ENCODE data around the gene RBM38. TPM values are rescaled to one million over a fixed set of nuclear protein-coding genes. Genes with fewer than 3 reads are reported as not detected.
"Not testable (repeated sequence)": the region's sequence is repeated elsewhere in the genome, so short reads cannot be mapped to it uniquely, and the experiment has no call there.

Gene RBM38
- total and polyA plus RNA-seq, 5 experiments from 2014 or later: 48.9 to 153 (median 117) TPM

DNA sequence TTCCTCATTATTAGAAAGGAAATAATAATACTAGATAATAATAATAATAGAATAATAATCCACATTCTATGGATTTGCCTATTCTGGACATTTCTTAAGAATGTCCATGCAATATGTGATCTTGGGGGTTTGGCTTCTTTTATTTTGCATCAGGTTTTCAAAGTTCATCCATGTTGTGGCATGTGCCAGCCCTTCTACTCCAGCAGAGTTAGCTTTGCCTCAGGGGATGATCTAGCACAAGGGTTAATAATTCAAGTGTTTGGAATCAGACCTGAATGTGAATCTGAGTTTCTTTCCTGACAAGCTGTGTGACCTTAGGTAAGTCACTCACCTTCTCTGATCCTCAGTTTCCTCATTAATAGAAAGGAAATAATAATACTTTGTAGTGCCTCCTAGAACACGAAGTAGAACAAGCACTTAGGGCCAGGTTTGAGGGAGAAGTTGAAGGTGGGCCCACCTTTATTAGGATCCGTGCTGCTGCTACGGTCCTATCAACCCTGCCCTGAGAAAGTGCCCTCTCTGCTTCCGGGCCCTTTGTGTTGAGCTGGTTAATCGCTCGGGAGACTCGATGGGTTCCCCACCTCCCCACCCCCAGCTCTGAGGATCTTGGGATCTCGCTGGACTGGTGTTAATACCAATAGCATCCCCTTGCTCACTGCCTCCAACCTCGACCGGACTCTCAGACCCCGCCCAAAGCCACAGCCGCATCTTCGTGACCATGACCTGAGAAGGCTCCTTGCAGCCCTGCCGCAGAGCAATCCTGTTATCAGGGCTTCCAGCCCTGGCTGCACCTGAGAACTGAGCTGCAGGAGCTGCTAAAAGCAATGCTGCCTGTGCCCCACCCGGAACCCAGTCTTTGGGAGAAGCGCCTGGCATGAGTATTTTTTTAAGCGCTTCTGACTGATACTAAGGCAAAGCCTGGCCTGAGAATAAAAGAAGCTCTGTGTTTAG lies 26.9 kb downstream of the RBM38 start:
- Mint-ChIP-seq H3K27me3 (no peaks in the 10 kb centered on the region), H3K9me3 (no peaks in the 10 kb centered on the region), H3K4me1 (peaks cover 7 to 15% (median 10%) of the 10 kb centered on the region in 4 donors), H3K36me3 (no peaks in the 10 kb centered on the region), H3K4me3 (no peak overlapping the region), H3K27ac (peak overlapping the region in 5 of 10 donors; percentile 29 to 64 (median 45))
- POLR2A ChIA-PET: interaction anchor here (1.2 to 1.5 kb wide), 3 partner anchors 9 to 20 kb away, joined by 3 to 7 read pairs (median 4); no protein-coding TSS in a partner anchor
- DNase-seq (no peak), ATAC-seq (no peak)

DNA sequence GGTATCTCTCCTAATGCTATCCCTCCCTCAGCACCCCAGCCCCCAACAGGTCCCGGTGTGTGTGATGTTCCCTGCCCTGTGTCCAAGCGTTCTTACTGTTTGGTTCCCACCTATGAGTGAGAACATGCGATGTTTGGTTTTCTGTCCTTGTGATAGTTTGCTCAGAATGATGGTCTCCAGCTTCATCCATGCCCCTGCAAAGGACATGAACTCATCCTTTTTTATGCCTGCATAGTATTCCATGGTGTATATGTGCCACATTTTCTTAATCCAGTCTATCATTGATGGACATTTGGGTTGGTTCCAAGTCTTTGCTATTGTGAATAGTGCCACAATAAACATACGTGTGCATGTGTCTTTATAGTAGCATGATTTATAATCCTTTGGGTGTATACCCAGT lies 28.3 kb downstream of the RBM38 start:
- not testable (repeated sequence) for H3K36me3 Mint-ChIP-seq, DNase-seq

DNA sequence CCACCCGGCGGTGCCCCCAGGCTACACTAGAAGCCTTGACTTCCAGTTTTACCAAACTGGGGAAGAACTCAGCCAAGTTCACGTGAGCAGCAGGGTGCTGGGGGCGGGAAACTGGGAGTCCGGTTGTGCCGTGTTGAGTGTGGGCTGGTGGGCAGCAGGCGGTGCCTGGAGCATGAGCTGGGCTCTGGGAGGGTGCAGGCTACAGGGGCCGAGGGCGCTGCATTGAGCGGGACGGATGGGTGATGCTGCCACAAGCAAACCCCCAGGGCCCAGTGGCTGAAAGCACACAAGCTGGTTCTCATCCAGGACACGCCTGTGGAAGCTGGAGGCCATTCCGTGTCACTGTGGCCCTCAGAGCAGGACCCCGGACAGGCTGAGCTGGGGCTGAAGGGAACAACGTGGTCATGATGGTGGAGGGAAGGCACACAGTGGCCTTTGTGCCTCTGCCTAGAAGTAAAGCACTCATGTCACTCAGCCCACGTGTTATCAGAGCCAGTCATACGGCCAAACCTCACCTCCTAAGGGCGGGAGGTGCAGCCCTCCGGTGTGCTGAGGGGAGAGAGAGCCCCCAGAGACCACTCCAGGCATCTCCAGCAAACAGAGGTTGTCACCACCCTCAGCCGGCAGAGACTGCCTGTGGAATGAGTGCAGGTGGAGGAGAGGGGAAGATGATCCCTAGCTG lies 29.5 kb downstream of the RBM38 start:
- Mint-ChIP-seq H3K4me1 (peaks cover 15 to 33% (median 26%) of the 10 kb centered on the region in 4 donors), H3K27me3 (no peaks in the 10 kb centered on the region), H3K27ac (no peak overlapping the region), H3K4me3 (no peak overlapping the region), H3K9me3 (no peaks in the 10 kb centered on the region), H3K36me3 (no peaks in the 10 kb centered on the region)
- POLR2A ChIA-PET: interaction anchor here (1.0 to 2.2 kb wide), 4 partner anchors 9 to 28 kb away, joined by 3 to 5 read pairs (median 4); no protein-coding TSS in a partner anchor
- DNase-seq (no peak), ATAC-seq (no peak)

More for the DNA sequence above, 28.3 kb downstream of the RBM38 start:
- H3K4me1 Mint-ChIP-seq: peaks cover 12 to 23% (median 15%) of the 10 kb centered on the region in 4 donors
- H3K27ac Mint-ChIP-seq: peak overlapping the region in 2 of 10 donors; percentile 25 to 37
- H3K9me3 Mint-ChIP-seq, ATAC-seq, H3K4me3 Mint-ChIP-seq, H3K27me3 Mint-ChIP-seq: not testable (repeated sequence)
- POLR2A ChIA-PET: interaction anchor here (1.3 to 1.5 kb wide), 2 partner anchors 13 to 21 kb away, joined by 4 to 7 read pairs; no protein-coding TSS in a partner anchor

DNA sequence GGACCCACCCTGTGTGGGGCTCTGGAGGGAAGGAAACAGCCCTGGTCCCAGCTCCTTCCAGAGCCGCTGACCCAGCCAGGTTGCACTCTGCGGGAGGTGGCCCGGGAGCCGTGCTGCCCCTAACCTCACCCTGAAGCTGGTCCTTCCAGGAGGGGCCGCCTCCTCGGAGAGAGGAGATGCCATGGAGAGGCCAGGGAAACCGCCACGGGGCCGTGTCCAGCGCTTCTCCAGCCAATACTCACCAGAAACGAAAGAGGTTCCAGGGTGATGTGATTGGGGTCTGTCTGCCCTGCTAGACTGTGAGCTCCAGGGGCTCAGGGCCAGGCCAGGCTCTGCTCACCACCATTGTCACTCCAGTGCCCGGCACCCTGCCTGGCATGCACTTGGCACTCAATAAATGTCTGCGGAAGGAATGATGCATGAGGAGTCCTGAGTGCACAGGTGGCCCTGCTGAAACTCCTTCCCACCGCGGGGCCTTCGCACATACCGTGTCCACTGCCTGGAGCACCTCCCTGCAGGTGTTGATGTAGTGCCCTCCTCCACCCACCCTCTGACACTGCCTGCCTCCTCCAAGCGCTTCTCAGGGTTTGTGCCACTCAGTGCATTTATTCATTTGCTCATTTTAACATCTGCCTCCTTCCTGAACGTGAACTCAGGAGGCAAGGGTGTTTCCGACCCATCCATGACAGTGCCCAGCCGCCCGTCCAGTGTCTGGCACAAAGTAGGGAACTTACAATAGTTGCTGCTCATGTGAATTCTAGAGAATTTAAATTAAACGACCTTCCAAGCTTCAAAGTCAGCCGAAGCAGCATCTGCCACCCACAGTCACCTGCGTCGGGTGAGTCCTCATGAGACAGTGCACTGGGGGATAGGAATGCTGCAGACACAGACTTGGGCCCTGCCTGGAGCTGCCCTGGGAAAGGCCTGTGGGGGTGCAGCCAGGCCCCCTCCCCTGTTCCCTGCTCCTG lies 30.3 kb downstream of the RBM38 start:
- POLR2A ChIA-PET: interaction anchor here (1.0 to 15.8 kb wide), 5 partner anchors 8 to 29 kb away, joined by 3 to 229 read pairs (median 4); no protein-coding TSS in a partner anchor
- DNase-seq (no peak), ATAC-seq (no peak)
- no peak overlapping the region for H3K4me3 Mint-ChIP-seq
- H3K9me3 Mint-ChIP-seq: no peaks in the 10 kb centered on the region
- peaks cover 18 to 38% (median 32%) of the 10 kb centered on the region in 4 donors for H3K4me1 Mint-ChIP-seq
- no peaks in the 10 kb centered on the region for H3K36me3 Mint-ChIP-seq
- H3K27me3 Mint-ChIP-seq: no peaks in the 10 kb centered on the region
- H3K27ac Mint-ChIP-seq: peak overlapping the region in 1 of 10 donors; percentile 75

DNA sequence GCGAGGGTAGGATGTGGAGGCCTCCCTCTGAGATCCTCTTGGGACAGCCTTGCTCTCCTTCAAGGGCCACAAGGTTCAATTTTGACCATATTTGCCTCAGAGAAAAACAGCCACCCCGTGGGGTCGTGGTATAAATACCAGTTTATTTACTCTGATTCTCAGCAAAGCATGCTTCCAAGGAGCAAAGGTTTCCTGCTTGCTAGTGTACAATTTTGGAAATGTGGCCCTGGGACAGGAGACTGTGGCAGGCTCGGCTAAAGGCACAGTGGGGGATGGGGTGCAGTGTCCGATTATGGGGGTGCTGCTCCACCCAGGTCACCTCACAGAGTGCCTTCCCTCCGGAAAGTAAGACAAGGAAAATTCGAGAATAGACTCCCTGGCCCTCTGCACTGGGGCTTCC lies 31.1 kb downstream of the RBM38 start:
- no peaks in the 10 kb centered on the region for H3K36me3 Mint-ChIP-seq
- POLR2A ChIA-PET: interaction anchor here (15.8 kb wide), 1 partner anchor 20 kb away, joined by 229 read pairs; no protein-coding TSS in a partner anchor
- H3K27me3 Mint-ChIP-seq: no peaks in the 10 kb centered on the region
- H3K4me1 Mint-ChIP-seq: peaks cover 21 to 42% (median 39%) of the 10 kb centered on the region in 4 donors
- H3K27ac Mint-ChIP-seq: no peak overlapping the region
- no peaks in the 10 kb centered on the region for H3K9me3 Mint-ChIP-seq
- DNase-seq (no peak), ATAC-seq (no peak)
- no peak overlapping the region for H3K4me3 Mint-ChIP-seq

DNA sequence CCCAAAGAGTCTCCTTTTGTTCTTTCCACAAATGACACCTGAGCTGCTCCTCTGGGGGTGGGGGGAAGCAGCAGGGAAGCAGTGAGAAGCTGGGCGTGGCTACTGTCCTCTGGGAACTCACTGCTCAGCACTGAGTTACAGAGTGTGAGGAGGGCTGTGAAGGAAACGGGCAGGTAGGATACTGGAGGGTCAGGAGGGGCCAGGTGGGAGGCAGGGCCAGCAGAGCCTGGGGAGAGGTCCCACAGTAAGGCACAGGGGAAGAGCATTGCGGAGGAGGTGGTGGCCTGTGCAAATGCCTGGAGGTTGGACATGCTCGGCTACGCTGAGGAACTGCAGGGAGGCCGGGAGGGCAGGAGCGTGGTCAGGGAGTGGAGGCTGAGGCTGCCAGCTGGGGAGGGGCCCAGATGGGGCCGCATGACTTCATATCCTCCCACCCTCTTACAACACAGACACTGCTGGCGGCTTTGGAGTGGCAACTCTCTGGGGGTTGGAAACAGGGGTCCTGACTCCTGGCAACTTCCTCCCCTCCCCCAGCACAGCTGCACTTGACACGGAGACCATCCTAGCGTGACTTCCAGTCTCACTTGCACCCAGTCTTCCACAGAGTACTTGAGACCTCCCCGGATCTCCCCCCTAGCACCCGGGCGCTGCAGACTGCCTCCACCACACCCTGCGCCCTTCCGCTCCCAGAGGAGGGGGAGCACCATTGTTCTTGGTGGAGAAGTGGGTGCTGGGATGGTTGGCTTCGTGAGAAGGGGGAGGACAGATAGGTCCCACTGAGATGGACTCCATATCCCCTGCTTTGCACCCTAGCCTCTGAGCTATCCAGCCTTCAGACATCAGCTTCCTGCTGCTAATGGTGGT lies 34.2 kb downstream of the RBM38 start:
- ATAC-seq: peak; percentile 22 to 44
- Mint-ChIP-seq H3K4me1 (peaks cover 21 to 64% (median 54%) of the 10 kb centered on the region in 4 donors), H3K9me3 (no peaks in the 10 kb centered on the region), H3K27ac (peak overlapping the region in 6 of 10 donors; percentile 10 to 80 (median 74)), H3K27me3 (no peaks in the 10 kb centered on the region), H3K4me3 (peak overlapping the region in 8 of 10 donors; percentile 22 to 68 (median 54)), H3K36me3 (no peaks in the 10 kb centered on the region)
- peak in 1 of 10 donors; percentile 49 for DNase-seq
- POLR2A ChIA-PET: interaction anchor here (1.3 to 15.8 kb wide), 3 partner anchors 13 to 35 kb away, joined by 5 to 229 read pairs (median 6); partner anchors contain the start of gene RBM38

DNA sequence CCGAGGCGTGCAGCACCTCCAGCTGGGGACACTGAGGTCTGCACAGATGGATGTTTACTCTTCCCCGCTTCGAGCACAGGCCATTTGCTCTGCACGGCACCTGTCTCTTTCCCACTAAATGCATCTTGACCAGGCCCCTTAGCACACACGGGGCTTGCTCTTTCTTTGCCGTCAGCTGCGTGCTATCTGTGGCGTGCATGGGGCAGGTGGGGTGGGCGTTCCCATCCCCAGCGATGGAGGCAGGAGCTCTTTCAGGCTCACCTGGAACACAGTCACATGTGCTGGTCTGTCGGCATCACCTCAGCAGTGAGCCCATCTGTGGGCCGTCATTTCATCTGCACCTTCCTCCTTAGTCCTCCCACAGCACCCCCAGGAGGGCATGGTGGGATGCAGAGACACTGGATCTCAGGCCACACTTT lies 35.1 kb downstream of the RBM38 start:
- ATAC-seq: no peak
- H3K36me3 Mint-ChIP-seq: no peaks in the 10 kb centered on the region
- H3K27ac Mint-ChIP-seq: peak overlapping the region in 3 of 10 donors; percentile 2 to 80 (median 74)
- DNase-seq: no peak
- no peaks in the 10 kb centered on the region for H3K27me3 Mint-ChIP-seq
- no peaks in the 10 kb centered on the region for H3K9me3 Mint-ChIP-seq
- POLR2A ChIA-PET: interaction anchor here (1.3 to 15.8 kb wide), 2 partner anchors 24 to 36 kb away, joined by 5 to 229 read pairs; partner anchors contain the start of gene RBM38
- peaks cover 22 to 71% (median 58%) of the 10 kb centered on the region in 4 donors for H3K4me1 Mint-ChIP-seq
- H3K4me3 Mint-ChIP-seq: peak overlapping the region in 3 of 10 donors; percentile 45 to 74 (median 54)

DNA sequence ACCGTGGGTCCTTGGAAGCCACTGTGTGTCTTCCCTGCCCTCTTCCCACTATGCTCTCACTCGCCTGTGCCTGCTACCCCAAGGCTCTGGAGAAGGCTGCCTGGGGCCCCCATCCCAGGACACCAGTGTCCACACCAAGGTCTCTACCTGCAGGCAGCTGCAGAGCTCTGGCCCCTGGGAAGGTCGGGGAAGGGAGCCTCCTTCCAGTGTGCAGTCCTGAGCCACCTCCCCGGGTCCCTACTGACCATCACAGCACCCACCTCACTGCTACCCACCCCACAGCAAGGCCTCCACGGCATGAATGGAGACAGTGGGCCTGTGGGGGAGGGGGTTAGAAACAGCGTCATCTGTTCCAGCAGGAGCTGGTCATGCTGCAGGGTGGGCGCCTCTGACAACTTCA lies 35.6 kb downstream of the RBM38 start:
- Mint-ChIP-seq H3K9me3 (no peaks in the 10 kb centered on the region), H3K27ac (peak overlapping the region in 3 of 10 donors; percentile 28 to 46 (median 44)), H3K27me3 (no peaks in the 10 kb centered on the region), H3K4me1 (peaks cover 24 to 76% (median 62%) of the 10 kb centered on the region in 4 donors), H3K36me3 (no peaks in the 10 kb centered on the region), H3K4me3 (peak overlapping the region in 1 of 10 donors; percentile 45)
- no peak for DNase-seq
- POLR2A ChIA-PET: interaction anchor here (1.3 to 15.8 kb wide), 3 partner anchors 25 to 36 kb away, joined by 5 to 229 read pairs (median 152); partner anchors contain the start of gene RBM38
- ATAC-seq: no peak

DNA sequence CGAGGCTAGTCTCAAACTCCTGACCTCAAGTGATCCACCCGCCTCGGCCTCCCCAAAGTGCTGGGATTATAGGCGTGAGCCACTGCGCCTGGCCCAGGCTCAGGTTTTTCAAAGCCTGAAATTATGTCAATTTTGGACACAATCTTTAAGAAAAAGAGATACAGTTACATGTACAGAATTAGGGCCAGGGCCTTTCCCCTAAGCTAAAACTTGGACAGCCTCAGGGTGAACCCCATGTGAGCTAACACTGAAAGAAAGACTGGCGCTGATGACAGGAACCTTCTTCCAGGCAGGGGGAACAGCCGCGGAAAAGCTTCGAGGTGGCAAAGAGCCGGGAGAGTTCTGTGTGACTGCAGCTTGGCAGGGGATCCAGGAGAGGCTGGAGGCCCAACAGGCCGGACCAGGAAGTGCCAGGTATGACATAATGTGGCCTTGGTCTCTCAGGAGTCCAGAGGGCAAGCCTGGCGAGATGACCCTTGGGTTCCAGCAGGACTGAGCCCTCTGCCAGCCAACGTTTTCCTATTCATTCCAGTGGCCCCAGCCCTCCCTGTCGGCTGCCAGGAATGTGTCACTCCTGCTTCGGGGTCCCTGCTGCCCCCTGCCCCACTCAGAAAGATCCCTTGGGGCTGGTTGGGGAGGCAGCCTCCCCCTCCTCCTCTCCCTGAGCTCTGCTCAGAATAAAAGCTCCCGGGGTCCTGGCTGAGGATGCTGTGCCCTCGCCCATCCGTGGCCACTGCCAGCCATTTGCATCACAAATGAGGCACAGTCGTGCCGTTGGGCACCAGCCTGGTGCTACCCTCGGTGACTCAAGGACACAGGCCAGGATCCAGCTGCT lies 37.3 kb downstream of the RBM38 start:
- H3K9me3 Mint-ChIP-seq: no peaks in the 10 kb centered on the region
- H3K4me3 Mint-ChIP-seq: no peak overlapping the region
- POLR2A ChIA-PET: interaction anchor here (1.5 to 15.8 kb wide), 4 partner anchors 7 to 37 kb away, joined by 4 to 229 read pairs (median 78); partner anchors contain the start of gene RBM38
- DNase-seq (peak in 1 of 10 donors; percentile 50), ATAC-seq (no peak)
- H3K27ac Mint-ChIP-seq: peak overlapping the region in 2 of 10 donors; percentile 22 to 77
- H3K4me1 Mint-ChIP-seq: peaks cover 33 to 89% (median 77%) of the 10 kb centered on the region in 4 donors
- no peaks in the 10 kb centered on the region for H3K27me3 Mint-ChIP-seq
- H3K36me3 Mint-ChIP-seq: no peaks in the 10 kb centered on the region

DNA sequence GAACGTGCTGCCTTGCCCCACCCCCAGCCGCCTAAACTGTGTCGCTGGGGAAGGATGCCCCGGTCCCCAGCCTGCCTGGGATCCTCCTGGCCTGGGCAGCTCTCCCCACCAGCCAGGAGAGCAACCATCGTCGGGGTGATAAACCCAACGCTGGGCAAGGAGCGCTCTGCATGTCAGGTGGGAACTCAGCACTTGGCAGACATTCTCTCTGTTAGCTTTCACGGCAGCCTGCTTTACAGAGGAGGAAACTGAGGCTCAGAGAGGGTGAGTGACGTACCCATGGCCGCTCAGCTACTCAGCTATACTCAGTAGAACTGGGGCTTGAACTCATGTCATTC lies 37.9 kb downstream of the RBM38 start:
- Mint-ChIP-seq H3K36me3 (no peaks in the 10 kb centered on the region), H3K9me3 (no peaks in the 10 kb centered on the region), H3K4me3 (no peak overlapping the region), H3K4me1 (peaks cover 39 to 90% (median 78%) of the 10 kb centered on the region in 4 donors), H3K27me3 (no peaks in the 10 kb centered on the region), H3K27ac (peak overlapping the region in 2 of 10 donors; percentile 17 to 61)
- DNase-seq (peak in 1 of 10 donors; percentile 55), ATAC-seq (no peak)
- POLR2A ChIA-PET: interaction anchor here (1.5 to 15.8 kb wide), 4 partner anchors 8 to 37 kb away, joined by 4 to 229 read pairs (median 78); partner anchors contain the start of gene RBM38
